HCT116 (cell line): ENCODE results near the gene TBC1D12.

Experiments
- POLR2AphosphoS5 ChIP-seq: IDR thresholded peaks from 2 replicates; pipeline ENCODE4 v1.6.1; 2011; ENCODE audit warnings: mild to moderate bottlenecking, low read depth, low read length, moderate library complexity
- TCF7L2 ChIP-seq: IDR thresholded peaks from 2 replicates; pipeline ENCODE4 v1.7.0; 2011; ENCODE audit warnings: borderline replicate concordance, inconsistent platforms; ENCODE audit not compliant: insufficient read depth, insufficient read length; ENCODE audit errors: extremely low read depth
- TF ChIP-seq, protein P1 (sequence below): IDR thresholded peaks from 2 replicates; pipeline ENCODE4 v1.6.1; 2012
- TF ChIP-seq, protein P2 (sequence below), 3 experiments: fragments of 200-600 bp in 1 of 3; sonication (generic) in 1 of 3; IDR thresholded peaks in 2 of 3; conservative IDR thresholded peaks in 1 of 3; 2 replicates each; pipeline ENCODE4 v1.5.1; 2012 to 2017; ENCODE audit warnings: low read depth in 2 of 3, low read length in 2 of 3, antibody characterized with exemption in 1 of 3, borderline replicate concordance in 1 of 3, control low read depth in 1 of 3, mild to moderate bottlenecking in 1 of 3, mixed read lengths in 1 of 3, mixed run types in 1 of 3, moderate library complexity in 1 of 3; ENCODE audit not compliant: insufficient read depth in 1 of 3

DNA sequence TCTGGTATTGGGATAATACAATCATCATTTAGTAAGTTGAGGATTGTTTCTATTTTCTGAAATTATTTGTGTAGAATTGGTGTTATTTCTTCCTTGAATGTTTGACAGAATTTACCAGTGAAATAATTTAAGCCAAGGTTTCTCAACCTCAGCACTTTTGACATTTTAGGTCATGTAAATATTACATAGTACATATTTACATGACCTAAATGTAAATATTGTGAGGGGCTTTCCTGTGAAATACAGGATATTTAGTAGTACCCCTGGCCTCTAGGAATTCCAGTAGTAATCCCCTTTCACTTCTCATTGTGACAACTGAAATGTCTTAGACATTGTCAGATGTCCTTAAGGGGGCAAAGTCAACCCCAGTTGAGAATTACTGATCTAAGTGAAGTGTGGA lies 59.8 kb downstream of the TBC1D12 start:
- TF ChIP-seq, protein P1, sequence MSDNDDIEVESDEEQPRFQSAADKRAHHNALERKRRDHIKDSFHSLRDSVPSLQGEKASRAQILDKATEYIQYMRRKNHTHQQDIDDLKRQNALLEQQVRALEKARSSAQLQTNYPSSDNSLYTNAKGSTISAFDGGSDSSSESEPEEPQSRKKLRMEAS = no peak
- TF ChIP-seq, protein P2, sequence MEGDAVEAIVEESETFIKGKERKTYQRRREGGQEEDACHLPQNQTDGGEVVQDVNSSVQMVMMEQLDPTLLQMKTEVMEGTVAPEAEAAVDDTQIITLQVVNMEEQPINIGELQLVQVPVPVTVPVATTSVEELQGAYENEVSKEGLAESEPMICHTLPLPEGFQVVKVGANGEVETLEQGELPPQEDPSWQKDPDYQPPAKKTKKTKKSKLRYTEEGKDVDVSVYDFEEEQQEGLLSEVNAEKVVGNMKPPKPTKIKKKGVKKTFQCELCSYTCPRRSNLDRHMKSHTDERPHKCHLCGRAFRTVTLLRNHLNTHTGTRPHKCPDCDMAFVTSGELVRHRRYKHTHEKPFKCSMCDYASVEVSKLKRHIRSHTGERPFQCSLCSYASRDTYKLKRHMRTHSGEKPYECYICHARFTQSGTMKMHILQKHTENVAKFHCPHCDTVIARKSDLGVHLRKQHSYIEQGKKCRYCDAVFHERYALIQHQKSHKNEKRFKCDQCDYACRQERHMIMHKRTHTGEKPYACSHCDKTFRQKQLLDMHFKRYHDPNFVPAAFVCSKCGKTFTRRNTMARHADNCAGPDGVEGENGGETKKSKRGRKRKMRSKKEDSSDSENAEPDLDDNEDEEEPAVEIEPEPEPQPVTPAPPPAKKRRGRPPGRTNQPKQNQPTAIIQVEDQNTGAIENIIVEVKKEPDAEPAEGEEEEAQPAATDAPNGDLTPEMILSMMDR (IDR thresholded peaks at IDR 0.05 in 2 of 3, conservative IDR thresholded peaks at IDR 0.05 in 1 of 3; ENCODE audit: borderline replicate concordance in 1 of 3, insufficient read depth in 1 of 3, low read depth in 2 of 3, low read length in 2 of 3) = no peak
- TF ChIP-seq TCF7L2 (no peak), POLR2AphosphoS5 (no peak)
